ENCODE results near the gene GRK4.
"Not testable (repeated sequence)": the region's sequence is repeated elsewhere in the genome, so short reads cannot be mapped to it uniquely, and the experiment has no call there.

The GRK4 gene

GRCh38 chr4:2982012-2982411 lies 18.6 kb downstream of the GRK4 start:
- Histone ChIP-seq H3K79me2 (ENCODE audit: insufficient read depth, low read length) (no peaks in the 10 kb centered on the region), H3K9me3 (ENCODE audit: insufficient read depth, low read length) (peaks cover 37% of the 10 kb centered on the region; the same call in 1 of the 2 replicates), H3K27ac (ENCODE audit: low read depth, low read length) (no peak overlapping the region), H4K20me1 (ENCODE audit: low read depth, low read length) (no peaks in the 10 kb centered on the region), H3K9me2 (replicated peaks; ENCODE audit: insufficient read depth, low read length) (no peaks in the 10 kb centered on the region), H2AFZ (ENCODE audit: low read depth, low read length, severe bottlenecking) (no peak overlapping the region), H3K36me3 (ENCODE audit: low read length) (no peaks in the 10 kb centered on the region), H3K9ac (ENCODE audit: low read length) (no peak overlapping the region), H3K4me3 (ENCODE audit: insufficient read depth, low read length, poor library complexity, severe bottlenecking) (no peak overlapping the region), H3K4me2 (ENCODE audit: low read depth, low read length, poor library complexity, severe bottlenecking) (no peak overlapping the region), H3F3A (ENCODE audit: insufficient read depth) (no peaks in the 10 kb centered on the region), H3K27me3 (ENCODE audit: low read length) (no peaks in the 10 kb centered on the region)
- TF ChIP-seq CTCF (IDR thresholded peaks at IDR 0.05; ENCODE audit: insufficient read depth, low read length, poor library complexity, severe bottlenecking), result no peak
- no peak for TF ChIP-seq EZH2phosphoT487 (conservative IDR thresholded peaks at IDR 0.05; ENCODE audit: low read length)

- peaks cover 37% of the 10 kb centered on the region; the same call in 1 of the 2 replicates for H3K9me3 ChIP-seq (ENCODE audit: insufficient read depth, low read length)
- H3K4me3 ChIP-seq (ENCODE audit: insufficient read depth, low read length, poor library complexity, severe bottlenecking); H3K4me2 ChIP-seq (ENCODE audit: low read depth, low read length, poor library complexity, severe bottlenecking); H3K27me3 ChIP-seq (ENCODE audit: low read length); H3F3A ChIP-seq (ENCODE audit: insufficient read depth); H2AFZ ChIP-seq (ENCODE audit: low read depth, low read length, severe bottlenecking); H3K36me3 ChIP-seq (ENCODE audit: low read length); H3K27ac ChIP-seq (ENCODE audit: low read depth, low read length); H3K9me2 ChIP-seq (replicated peaks; ENCODE audit: insufficient read depth, low read length); H3K79me2 ChIP-seq (ENCODE audit: insufficient read depth, low read length); H3K9ac ChIP-seq (ENCODE audit: low read length); H4K20me1 ChIP-seq (ENCODE audit: low read depth, low read length): not testable (repeated sequence)
Measured at GRCh38 chr4:2983715-2984114, 20.3 kb downstream of the GRK4 start.

GRCh38 chr4:2991243-2991642 lies 27.9 kb downstream of the GRK4 start:
- H4K20me1 ChIP-seq (ENCODE audit: low read depth, low read length), result no peaks in the 10 kb centered on the region
- no peaks in the 10 kb centered on the region for H3F3A ChIP-seq (ENCODE audit: insufficient read depth)
- H3K4me2 ChIP-seq (ENCODE audit: low read depth, low read length, poor library complexity, severe bottlenecking), result no peak overlapping the region
- no peaks in the 10 kb centered on the region for H3K36me3 ChIP-seq (ENCODE audit: low read length)
- H3K27me3 ChIP-seq (ENCODE audit: low read length), result no peaks in the 10 kb centered on the region
- H3K9ac ChIP-seq (ENCODE audit: low read length), result no peak overlapping the region
- no peak overlapping the region for H3K4me3 ChIP-seq (ENCODE audit: insufficient read depth, low read length, poor library complexity, severe bottlenecking)
- no peak for TF ChIP-seq EZH2phosphoT487 (conservative IDR thresholded peaks at IDR 0.05; ENCODE audit: low read length)
- TF ChIP-seq CTCF (IDR thresholded peaks at IDR 0.05; ENCODE audit: insufficient read depth, low read length, poor library complexity, severe bottlenecking), result no peak
- H3K9me3 ChIP-seq (ENCODE audit: insufficient read depth, low read length), result no peaks in the 10 kb centered on the region
- no peak overlapping the region for H2AFZ ChIP-seq (ENCODE audit: low read depth, low read length, severe bottlenecking)
- H3K79me2 ChIP-seq (ENCODE audit: insufficient read depth, low read length), result no peaks in the 10 kb centered on the region
- no peaks in the 10 kb centered on the region for H3K9me2 ChIP-seq (replicated peaks; ENCODE audit: insufficient read depth, low read length)
- no peak overlapping the region for H3K27ac ChIP-seq (ENCODE audit: low read depth, low read length)

GRCh38 chr4:2994917-2995316 lies 31.5 kb downstream of the GRK4 start:
- Histone ChIP-seq H3K27ac (ENCODE audit: low read depth, low read length) (no peak overlapping the region), H3K27me3 (ENCODE audit: low read length) (no peaks in the 10 kb centered on the region)
- TF ChIP-seq CTCF (IDR thresholded peaks at IDR 0.05; ENCODE audit: insufficient read depth, low read length, poor library complexity, severe bottlenecking) (no peak), EZH2phosphoT487 (conservative IDR thresholded peaks at IDR 0.05; ENCODE audit: low read length) (no peak)

More at GRCh38 chr4:2994917-2995316, 31.5 kb downstream of the GRK4 start:
- no peak overlapping the region for H2AFZ ChIP-seq (ENCODE audit: low read depth, low read length, severe bottlenecking)
- H3K36me3 ChIP-seq (ENCODE audit: low read length), result no peaks in the 10 kb centered on the region
- no peak overlapping the region for H3K4me3 ChIP-seq (ENCODE audit: insufficient read depth, low read length, poor library complexity, severe bottlenecking)
- no peaks in the 10 kb centered on the region for H3F3A ChIP-seq (ENCODE audit: insufficient read depth)
- H3K9me3 ChIP-seq (ENCODE audit: insufficient read depth, low read length), result no peaks in the 10 kb centered on the region
- H3K4me2 ChIP-seq (ENCODE audit: low read depth, low read length, poor library complexity, severe bottlenecking), result no peak overlapping the region
- no peaks in the 10 kb centered on the region for H3K9me2 ChIP-seq (replicated peaks; ENCODE audit: insufficient read depth, low read length)
- no peak overlapping the region for H3K9ac ChIP-seq (ENCODE audit: low read length)
- no peaks in the 10 kb centered on the region for H4K20me1 ChIP-seq (ENCODE audit: low read depth, low read length)
- no peaks in the 10 kb centered on the region for H3K79me2 ChIP-seq (ENCODE audit: insufficient read depth, low read length)
